HG03064 (cell line): ENCODE measurements around the gene KIF18A.
"Not testable (repeated sequence)": the region's sequence is repeated elsewhere in the genome, so short reads cannot be mapped to it uniquely, and the experiment has no call there.

Source experiments
- ATAC-seq: cut with Tn5 transposase; IDR thresholded peaks from one replicate; pipeline ENCODE4 v1.9.1; 2021; ENCODE audit warnings: low read depth; ENCODE audit not compliant: unreplicated experiment

KIF18A gene

DNA sequence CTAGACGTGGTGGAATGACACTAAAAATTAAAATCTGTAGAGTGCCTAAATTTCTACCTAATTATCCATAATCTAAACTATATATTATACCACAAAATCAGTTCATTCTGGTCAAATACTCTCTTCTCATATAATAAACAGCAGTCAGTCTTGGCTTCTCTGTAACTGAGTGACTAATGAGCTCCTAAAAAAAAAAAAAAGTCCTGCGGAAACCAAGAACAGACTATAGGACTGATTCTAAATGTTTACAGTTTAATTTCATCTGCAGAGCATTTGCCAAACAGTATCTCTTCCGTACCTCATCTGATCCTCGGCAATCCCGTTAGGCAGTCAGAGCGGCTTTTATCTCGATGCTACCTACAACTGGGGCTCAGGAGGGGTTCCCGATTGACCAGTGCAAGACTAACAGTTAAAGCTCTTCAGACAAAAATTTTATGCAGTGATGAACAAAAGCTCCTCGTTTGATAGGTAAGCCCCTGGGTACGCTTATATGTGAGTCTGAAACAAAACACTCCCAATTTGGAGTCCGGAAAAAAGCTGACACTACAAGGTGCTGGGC lies 686 bp downstream of the KIF18A start:
- ATAC-seq: peak; percentile 3

DNA sequence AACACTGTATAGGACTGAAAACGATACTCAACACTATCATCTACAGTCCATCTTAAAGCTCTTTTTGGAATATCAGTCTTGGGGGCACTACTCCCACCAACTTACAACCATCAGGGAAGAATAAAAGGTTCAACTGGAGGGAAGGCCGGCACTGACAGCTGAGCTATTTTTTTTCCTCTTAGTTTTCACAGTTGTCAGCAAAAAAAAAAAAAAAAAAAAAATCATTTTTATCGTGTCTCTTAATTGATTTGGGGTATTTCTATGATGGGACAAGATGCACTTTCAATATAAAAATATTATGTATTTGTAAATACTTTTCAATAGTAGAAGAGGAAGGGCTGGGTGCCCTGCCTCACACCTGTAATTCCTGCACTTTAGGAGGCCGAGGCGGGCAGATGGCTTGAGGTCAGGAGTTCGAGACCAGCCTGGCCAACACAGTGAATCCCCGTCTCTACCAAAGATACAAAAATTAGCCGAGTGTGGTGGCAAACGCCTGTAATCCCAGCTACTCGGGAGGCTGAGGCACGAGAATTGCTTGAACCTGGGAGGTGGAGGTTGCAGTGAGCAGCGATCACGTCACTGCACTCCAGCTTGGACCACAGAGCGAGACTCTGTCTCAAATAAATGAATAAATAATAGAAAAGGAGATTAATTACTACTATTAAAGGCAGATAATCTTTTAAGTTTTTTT lies 1.5 kb downstream of the KIF18A start:
- no peak for ATAC-seq

DNA sequence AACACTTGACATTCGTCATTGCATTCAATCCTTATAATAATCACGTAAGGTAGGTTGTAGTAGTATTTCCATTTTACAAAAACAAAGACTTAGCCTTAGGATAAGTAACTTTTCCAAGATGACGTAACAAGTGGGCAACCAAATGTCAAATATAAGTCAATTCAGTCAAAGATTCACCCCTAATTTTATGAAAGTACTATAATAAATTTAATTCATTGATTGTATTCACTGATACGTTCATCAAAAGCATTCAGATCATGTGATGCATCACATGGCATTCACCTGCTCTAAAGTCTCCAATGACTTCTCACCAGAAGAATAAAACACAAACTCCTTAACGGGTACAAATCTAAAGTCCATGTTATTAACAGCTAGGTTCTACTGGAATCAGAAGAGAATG lies 2.1 kb downstream of the KIF18A start:
- no peak for ATAC-seq

DNA sequence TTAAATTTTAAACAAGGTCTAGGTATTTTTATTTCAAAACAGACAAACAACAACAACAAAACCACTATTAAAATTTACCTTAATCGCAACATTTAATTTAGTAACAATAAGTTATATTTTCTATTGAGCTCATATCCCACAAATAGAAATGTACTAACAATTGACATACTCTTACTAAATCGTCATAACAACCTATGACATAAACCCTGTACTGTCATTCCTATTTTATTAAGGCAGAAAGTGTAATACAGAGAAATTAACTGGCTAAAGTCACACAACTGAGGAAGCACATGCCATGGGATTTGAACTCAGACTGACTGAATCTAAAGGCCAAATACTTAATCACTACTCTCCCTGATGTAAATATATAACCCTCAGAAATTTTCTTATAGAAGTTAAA lies 3.0 kb downstream of the KIF18A start:
- no peak for ATAC-seq

DNA sequence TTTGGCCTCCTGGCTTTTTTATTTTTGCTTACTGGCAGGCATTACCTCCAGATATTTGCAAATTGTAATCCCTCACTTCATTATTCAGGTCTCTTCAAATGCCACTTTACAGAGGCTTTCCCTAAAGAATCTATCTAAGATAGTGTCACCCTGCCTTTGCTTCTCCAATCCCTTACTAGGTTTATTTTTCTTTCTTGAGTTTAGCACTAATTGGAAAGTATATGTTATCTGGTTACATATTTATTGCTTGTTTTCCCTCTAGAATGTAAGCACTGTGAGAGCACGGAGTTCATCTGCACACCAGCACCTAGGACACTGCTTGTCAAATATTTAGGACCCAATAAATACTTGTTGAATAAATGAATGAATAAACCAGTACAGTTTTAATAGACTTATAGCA lies 3.5 kb downstream of the KIF18A start:
- no peak for ATAC-seq

DNA sequence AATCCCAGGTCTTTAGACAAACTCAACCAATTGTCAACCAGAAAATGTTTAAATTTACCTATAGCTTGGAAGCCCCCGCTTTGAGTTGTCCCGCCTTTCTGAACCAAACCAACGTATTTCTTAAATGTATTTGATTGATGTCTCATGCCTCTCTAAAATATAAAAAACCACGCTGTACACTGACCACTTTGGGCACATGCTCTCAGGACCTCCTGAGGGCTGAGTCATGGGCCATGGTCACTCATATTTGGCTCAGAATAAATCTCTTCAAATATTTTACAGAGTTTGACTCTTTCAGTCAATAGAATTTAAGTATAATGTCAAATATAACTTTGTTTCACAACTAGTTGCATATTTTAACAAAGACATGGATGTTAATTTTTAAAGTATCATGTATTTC lies 5.7 kb downstream of the KIF18A start:
- ATAC-seq: not testable (repeated sequence)

DNA sequence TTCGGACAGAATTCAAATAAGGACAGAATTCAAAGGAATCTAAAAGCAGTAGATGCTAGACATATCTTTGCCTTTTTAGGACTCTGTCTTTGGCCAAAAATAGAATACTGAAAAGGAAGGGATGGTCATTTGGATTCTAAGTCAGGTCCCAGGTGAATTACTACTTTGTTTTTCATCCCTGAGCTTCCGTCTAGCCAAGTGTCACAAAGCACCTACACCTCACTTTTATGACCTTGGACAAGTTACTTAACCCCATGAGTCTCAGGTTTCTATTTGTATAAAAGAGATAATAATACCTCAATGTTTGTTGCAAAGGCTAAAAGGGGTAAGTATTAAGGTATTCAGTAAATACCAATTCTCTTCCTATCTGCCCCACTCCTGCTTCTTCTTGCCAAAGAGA lies 7.3 kb downstream of the KIF18A start:
- no peak for ATAC-seq

DNA sequence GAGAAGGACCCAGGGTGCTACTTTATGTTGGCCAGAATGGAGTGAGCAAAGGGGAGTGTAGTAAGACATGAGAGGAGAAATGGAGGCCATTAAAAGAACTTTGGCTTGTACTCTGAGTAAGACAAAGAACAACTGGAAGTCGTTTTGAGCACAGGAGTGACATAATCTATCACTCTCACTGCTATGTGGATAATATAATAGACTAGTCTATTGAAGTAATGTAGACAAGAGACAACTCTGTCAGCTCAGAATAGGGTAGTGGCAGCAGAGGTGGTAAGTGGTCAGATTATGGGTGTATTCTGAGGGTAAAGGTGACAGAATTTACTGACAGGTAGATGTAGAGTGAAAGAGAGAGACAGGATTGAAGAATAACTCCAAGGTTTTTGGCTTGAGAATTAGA lies 8.2 kb downstream of the KIF18A start:
- no peak for ATAC-seq

DNA sequence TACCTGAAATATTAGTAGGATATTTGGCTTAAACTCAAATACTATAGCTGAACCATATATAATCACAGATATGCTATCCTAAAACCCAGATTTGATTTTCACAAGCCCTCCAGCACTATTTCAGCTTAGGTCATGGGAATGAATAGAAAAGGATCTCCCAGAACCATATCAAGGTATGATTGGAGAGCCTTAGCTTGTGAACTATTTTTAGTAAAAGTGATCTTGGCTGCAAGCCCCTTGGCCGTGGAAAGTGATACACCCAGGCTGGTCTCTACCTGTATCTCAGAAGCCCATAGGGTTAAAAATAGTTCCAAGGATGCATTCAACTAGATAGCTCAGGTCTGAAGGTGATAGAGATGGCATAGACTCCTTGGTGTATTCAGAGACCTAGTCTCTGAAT lies 9.7 kb downstream of the KIF18A start:
- no peak for ATAC-seq

DNA sequence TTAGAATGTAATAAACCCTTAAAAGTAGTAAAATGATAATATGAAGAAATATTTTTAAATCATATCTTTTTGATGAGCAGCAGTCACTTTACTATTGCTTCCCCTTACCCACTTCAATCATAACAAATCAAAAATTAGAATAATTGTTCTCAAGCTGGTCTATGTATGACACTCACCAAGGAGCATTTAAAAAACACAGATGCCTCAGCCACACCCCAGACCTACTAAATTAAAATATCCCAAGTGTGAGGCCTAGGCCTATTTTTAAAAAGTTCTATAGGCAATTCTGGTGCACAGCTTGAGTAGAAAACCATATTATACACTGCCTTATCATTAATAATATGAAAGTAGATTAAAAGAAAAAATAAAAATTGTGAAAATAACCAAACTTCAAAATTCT lies 15.2 kb downstream of the KIF18A start:
- no peak for ATAC-seq

DNA sequence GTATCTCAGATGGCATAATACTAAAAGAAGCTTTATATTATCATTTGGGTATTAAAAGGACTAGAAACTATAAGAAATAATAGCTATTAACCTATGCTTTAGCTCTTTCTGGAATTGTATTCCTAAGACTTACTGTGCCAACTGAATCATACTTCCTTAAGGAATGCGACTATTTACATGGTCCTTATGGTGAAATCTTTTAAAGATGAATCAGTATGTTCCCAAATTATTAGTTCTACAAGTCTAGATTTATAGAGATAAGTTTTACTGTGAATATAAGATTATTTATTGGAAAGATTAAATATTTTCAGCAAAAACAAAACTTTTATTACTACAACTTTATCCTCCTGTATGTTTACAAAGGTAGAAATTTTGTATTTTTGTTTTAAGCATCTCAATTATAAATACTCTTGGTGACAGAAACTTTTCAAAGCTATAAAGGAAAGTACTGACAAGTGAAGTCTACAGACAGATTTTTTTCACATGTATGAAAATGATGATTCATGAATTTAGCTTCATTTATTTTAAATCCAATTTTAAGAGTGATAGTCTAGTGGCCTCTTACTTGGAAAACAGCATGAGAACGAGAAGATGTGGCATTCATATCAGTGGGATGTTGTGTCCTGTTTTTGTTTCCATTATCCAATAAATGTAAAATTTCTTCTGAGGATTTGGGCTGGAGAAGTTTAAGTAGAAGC lies 17.8 kb downstream of the KIF18A start:
- no peak for ATAC-seq

DNA sequence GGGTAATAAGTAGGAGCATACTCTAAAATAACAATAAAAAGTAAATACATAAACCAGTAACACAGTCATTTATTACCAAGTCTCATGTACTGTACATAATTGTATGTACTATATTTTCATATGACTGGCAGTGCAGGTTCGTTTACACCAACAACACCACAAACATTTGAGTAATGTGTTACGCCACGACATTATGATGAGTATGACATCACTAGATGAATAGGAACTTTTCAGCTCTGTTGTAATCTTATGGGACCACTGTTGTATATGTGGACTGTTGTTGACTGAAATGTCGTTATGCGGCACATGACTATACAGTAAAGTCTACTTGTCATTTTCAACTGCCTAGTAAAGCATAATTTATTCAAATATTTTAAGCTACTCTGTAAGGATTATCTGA lies 18.6 kb downstream of the KIF18A start:
- no peak for ATAC-seq

DNA sequence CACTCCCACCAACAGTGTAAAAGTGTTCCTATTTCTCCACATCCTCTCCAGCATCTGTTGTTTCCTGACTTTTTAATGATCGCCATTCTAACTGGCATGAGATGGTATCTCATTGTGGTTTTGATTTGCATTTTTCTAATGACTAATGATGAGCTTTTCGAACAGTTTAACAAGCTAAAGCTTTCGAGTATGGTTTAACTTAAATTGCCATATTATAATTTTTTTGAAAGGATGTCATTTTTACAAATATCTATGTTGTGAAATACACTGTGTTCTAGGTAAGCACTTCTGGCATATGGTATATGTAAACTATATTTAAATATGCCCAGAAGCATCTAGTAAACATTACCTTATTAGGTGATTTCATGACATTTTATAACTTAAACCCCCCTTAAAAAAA lies 20.3 kb downstream of the KIF18A start:
- ATAC-seq: not testable (repeated sequence)

DNA sequence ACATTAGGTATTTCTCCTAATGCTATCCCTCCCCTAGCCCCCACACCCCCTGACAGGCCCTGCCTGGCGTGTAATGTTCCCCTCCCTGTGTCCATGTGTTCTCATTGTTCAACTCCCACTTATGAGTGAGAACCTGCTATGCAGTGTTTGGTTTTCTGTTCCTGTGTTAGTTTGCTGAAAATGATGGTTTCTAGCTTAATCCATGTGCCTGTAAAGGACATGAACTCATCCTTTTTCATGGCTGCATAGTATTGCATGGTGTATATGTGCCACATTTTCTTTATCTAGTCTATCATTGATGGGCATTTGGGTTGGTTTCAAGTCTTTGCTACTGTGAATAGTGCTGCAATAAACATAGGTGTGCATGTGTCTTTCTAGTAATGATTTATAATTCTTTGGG lies 20.8 kb downstream of the KIF18A start:
- ATAC-seq: not testable (repeated sequence)

DNA sequence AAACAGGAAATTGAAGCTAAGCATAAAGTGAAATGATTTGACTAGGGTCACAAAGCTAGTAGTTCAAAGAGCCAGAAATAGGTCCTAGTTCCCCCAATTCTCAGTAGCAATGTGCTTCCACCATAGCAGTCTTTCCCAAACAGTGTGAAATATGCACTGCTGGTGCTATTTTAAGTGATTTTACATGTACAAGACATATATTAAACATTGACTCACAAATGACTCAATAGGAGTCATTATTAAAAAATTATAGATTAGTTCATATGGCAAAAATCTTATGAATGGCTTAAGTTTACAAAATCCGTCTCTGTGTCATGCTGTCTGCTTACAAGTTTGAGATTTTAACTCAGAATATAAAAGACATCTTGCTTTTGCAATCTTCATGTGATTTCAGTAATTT lies 21.4 kb downstream of the KIF18A start:
- ATAC-seq: no peak

DNA sequence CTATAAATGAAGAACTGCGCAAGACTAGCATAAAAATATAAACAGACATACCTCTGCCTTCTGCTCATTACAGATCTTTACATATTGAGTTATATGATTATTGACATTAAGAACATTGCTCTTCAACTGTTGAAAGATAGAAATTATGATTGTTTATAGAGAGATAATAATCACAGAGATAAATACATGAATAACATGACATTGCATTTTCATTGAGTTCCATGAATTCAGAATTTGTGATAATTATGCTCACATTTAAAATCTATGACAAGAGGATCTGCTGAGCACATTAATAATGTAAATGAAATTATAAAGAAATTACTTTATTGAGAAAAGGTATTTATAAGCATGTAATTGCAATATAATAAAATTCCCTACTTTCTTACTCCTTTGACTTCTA lies 24.8 kb downstream of the KIF18A start:
- no peak for ATAC-seq

DNA sequence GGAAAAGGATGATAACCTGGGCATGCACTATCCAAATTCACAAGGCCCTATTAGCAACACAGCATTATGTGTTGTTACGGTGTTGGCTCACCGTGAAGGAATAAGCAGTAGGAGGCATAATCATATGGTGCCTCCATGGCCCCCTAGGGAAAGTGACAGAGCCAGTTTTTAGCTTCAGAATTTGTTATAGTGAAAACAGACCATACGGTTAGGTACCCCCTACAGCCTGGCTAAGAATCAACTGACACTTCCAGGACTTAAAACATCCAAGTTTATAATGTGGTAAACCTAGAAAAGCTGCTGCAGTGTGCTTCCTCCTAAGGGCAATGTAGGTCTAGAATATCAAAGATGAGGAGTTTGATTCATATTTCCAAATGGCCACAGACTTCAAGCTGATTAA lies 30.4 kb downstream of the KIF18A start:
- ATAC-seq: no peak

DNA sequence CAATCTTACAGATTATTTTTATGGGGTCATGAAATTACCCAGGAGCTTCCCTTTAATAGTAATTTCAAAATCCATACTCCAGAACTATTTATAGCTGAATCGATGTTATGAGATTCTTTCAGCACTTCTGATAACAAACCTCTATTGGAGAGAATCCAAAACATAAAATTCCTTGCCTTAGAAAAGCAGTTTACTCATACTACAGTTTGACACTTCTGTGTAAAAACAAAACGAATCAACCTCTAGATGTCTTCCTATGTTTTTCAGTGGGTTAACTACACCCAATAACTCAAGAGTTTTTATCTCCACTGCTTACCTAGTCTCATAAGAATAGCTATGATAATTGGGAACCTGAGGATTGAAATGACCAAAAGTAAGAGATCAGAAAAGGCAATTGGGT lies 35.6 kb downstream of the KIF18A start:
- ATAC-seq: no peak

DNA sequence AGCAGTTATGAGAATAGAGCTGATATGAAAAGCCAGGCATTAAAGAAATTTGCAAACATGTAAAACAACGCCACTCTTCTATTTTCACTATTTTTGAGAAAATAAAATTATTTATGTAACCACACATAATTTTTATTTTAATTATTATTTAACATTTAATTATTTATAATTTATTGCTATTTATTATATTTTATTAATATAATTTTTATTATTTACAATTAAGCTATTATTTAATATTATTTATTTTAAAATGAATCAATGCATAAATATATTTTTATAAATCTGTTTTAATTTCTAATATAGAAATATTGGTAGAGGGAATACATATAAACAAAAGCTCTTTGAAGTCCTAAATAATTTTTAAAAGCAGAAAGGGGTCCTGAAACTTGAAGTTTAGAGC lies 36.7 kb downstream of the KIF18A start:
- ATAC-seq: no peak

DNA sequence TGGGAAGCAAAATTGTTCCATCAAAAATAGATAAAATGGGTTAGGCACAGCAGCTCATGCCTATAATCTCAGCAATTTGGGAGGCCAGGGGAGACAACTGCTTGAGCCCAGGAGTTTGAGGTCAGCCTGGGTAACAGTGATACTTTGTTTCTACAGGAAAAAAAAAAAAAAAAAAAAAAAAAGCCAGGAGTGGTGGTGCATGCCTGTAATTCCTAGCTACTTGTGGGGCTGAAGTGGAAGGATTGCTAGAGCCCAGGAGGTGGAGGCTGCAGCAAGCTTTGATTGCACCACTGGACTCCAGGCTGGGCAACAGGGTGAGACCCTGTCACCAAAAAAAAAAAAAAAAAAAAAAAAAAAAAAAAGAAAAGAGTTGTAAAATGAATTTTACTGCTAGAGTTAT lies 49.6 kb downstream of the KIF18A start:
- no peak for ATAC-seq

DNA sequence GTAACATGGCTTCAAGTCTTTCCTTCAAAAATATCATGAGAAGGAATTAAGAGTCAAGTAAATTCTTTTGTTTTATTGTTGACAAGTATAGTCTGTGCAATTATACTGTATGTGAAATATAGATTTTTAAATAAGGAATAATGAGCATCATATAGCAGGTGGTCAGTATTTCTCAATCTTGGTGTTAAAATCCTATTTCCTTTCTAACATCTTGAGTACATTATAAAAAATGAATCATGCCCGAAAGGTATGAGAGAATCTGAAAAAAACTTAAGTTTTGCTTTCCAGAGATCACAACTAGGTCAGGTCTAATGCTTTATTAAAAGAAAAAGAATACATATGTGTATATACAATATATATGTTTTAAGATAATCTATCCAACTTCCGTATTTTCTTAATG lies 53.1 kb downstream of the KIF18A start:
- ATAC-seq: no peak
